Brain microvascular endothelial cell (primary cell): ENCODE measurements around the gene MND1.

ENCODE experiments used
- DNase-seq: peaks from one replicate; pipeline ENCODE4 v3.0.0-alpha.2; 2020
- H3K27ac ChIP-seq: fragments of 250-450 bp; sonication (Bioruptor Pico); 2 replicates; pipeline ENCODE4 v1.5.1; 2020; ENCODE audit warnings: mild to moderate bottlenecking, moderate library complexity
- H3K27me3 ChIP-seq: fragments of 250-450 bp; sonication (Bioruptor Pico); replicated peaks from 2 replicates; pipeline ENCODE4 v1.5.1; 2020; ENCODE audit warnings: mild to moderate bottlenecking
- H3K36me3 ChIP-seq: fragments of 250-450 bp; sonication (Bioruptor Pico); replicated peaks from 2 replicates; pipeline ENCODE4 v1.5.1; 2020; ENCODE audit warnings: mild to moderate bottlenecking
- H3K4me3 ChIP-seq: 2 replicates; pipeline ENCODE4 v1.5.1; 2011; ENCODE audit warnings: low read depth, mild to moderate bottlenecking, control low read depth, low read length, moderate library complexity
- CTCF ChIP-seq: IDR thresholded peaks from 2 replicates; pipeline ENCODE4 v1.5.1; 2011; ENCODE audit warnings: low read depth, mild to moderate bottlenecking, moderate library complexity, low read length, control low read depth, inconsistent platforms; ENCODE audit errors: missing control alignments
- in situ Hi-C: cut with HindIII; loops from 2 replicates; pipeline ENCODE4 v1.10.0; 2017; ENCODE audit warnings: low sequenced_read_pairs, low pct_ligation_motif_present

Gene MND1

GRCh38 chr4:153418121-153418520 is 73.6 kb downstream of the MND1 start:
- in situ Hi-C loops: no loop called here
- no peak overlapping the region for H3K4me3 ChIP-seq
- no peak for DNase-seq
- H3K36me3 ChIP-seq: no peaks in the 10 kb centered on the region
- no peaks in the 10 kb centered on the region for H3K27me3 ChIP-seq
- H3K27ac ChIP-seq: no peak overlapping the region
- no peak for TF ChIP-seq CTCF

- no peak overlapping the region for H3K4me3 ChIP-seq
- no peaks in the 10 kb centered on the region for H3K27me3 ChIP-seq
- no peak for TF ChIP-seq CTCF
- DNase-seq: no peak
- H3K27ac ChIP-seq: no peak overlapping the region
- no peaks in the 10 kb centered on the region for H3K36me3 ChIP-seq
- in situ Hi-C loops: no loop called here
Measured at GRCh38 chr4:153418558-153418957, 74.1 kb downstream of the MND1 start.

- Histone ChIP-seq H3K4me3 (no peak overlapping the region), H3K27ac (no peak overlapping the region), H3K27me3 (no peaks in the 10 kb centered on the region), H3K36me3 (no peaks in the 10 kb centered on the region)
- no peak for TF ChIP-seq CTCF
- no peak for DNase-seq
- in situ Hi-C loops: no loop called here
Measured at GRCh38 chr4:153419029-153419428, 74.5 kb downstream of the MND1 start.

- Histone ChIP-seq H3K36me3 (no peaks in the 10 kb centered on the region), H3K27me3 (no peaks in the 10 kb centered on the region), H3K27ac (no peak overlapping the region), H3K4me3 (no peak overlapping the region)
- in situ Hi-C loops: no loop called here
- no peak for TF ChIP-seq CTCF
- no peak for DNase-seq
Measured at GRCh38 chr4:153419673-153420278, 75.3 kb downstream of the MND1 start.

GRCh38 chr4:153420361-153420760 is 75.9 kb downstream of the MND1 start:
- no peak for TF ChIP-seq CTCF
- in situ Hi-C loops: no loop called here
- Histone ChIP-seq H3K27me3 (no peaks in the 10 kb centered on the region), H3K27ac (no peak overlapping the region), H3K36me3 (no peaks in the 10 kb centered on the region), H3K4me3 (no peak overlapping the region)
- no peak for DNase-seq

- no peak for TF ChIP-seq CTCF
- DNase-seq: no peak
- no peaks in the 10 kb centered on the region for H3K36me3 ChIP-seq
- H3K27me3 ChIP-seq: no peaks in the 10 kb centered on the region
- in situ Hi-C loops: no loop called here
- no peak overlapping the region for H3K27ac ChIP-seq
- no peak overlapping the region for H3K4me3 ChIP-seq
Measured at GRCh38 chr4:153421941-153422340, 77.5 kb downstream of the MND1 start.
